NB4 (cell line): ENCODE data around the gene C5orf47.

Experiments
- MYC ChIP-seq: IDR thresholded peaks from 2 replicates; pipeline ENCODE4 v1.6.1; 2011; ENCODE audit warnings: low read depth, low read length
- POLR2A ChIP-seq: IDR thresholded peaks from 2 replicates; pipeline ENCODE4 v1.6.1; 2011; ENCODE audit warnings: mild to moderate bottlenecking; ENCODE audit not compliant: insufficient read length; ENCODE audit errors: extremely low read depth
- TF ChIP-seq, protein P1 (sequence below): IDR thresholded peaks from one replicate; pipeline ENCODE4 v1.5.1; 2012; ENCODE audit warnings: low read depth, low read length

DNA sequence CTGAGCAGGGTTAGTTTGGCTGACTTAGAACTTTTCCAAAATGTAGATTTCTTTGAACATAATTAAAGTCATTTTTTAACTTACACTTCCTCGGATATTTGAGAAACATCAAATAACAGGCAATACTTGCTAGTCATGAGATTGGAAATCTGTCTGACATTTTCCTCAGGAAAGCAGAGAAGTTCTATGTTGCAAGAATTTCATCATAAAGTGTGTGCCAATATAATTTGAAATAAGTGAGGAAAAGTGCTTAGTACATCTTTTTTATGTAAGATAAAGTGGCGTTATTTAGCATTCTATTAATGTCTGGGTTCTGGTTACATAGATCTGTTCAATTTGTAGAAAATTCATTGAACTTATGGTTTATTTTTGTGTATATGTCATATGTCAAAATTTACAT lies 48.7 kb upstream of the C5orf47 start:
- TF ChIP-seq, protein P1, sequence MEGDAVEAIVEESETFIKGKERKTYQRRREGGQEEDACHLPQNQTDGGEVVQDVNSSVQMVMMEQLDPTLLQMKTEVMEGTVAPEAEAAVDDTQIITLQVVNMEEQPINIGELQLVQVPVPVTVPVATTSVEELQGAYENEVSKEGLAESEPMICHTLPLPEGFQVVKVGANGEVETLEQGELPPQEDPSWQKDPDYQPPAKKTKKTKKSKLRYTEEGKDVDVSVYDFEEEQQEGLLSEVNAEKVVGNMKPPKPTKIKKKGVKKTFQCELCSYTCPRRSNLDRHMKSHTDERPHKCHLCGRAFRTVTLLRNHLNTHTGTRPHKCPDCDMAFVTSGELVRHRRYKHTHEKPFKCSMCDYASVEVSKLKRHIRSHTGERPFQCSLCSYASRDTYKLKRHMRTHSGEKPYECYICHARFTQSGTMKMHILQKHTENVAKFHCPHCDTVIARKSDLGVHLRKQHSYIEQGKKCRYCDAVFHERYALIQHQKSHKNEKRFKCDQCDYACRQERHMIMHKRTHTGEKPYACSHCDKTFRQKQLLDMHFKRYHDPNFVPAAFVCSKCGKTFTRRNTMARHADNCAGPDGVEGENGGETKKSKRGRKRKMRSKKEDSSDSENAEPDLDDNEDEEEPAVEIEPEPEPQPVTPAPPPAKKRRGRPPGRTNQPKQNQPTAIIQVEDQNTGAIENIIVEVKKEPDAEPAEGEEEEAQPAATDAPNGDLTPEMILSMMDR: no peak
- TF ChIP-seq POLR2A (no peak), MYC (no peak)
